DOHH2 (cell line): ENCODE measurements around the gene LRRFIP2.

Experiments used
- EZH2phosphoT487 ChIP-seq: fragments of 200-600 bp; sonication (generic); IDR thresholded peaks from 2 replicates; pipeline ENCODE4 v1.6.1; 2017; ENCODE audit warnings: borderline replicate concordance, mild to moderate bottlenecking, antibody characterized with exemption, low read length, moderate library complexity, mixed read lengths
- TF ChIP-seq, protein P1 (sequence below): fragments of 200-600 bp; sonication (generic); IDR thresholded peaks from one replicate; pipeline ENCODE4 v1.5.1; 2014; ENCODE audit warnings: antibody characterized with exemption, mild to moderate bottlenecking, low read depth, low read length; ENCODE audit not compliant: poor library complexity, severe bottlenecking

DNA sequence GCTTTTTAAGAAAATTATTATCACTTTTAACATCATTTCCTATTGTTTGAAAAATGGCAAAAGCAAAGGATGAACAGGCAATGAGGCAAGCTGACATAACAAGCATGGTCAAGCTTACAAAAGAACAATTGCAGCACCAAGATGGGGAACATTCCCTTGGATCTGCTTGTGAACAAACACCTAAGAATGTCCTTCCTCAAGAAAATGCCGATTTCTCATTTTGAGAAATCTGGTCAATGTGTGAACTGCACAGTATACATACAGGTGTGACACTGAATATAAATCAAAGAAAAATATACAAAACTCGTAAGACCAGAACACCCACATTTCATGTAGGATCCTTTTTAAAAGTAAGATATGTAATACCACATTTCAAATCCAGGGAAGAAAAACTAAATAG, 58.9 kb downstream of the LRRFIP2 start:
- TF ChIP-seq, protein P1, sequence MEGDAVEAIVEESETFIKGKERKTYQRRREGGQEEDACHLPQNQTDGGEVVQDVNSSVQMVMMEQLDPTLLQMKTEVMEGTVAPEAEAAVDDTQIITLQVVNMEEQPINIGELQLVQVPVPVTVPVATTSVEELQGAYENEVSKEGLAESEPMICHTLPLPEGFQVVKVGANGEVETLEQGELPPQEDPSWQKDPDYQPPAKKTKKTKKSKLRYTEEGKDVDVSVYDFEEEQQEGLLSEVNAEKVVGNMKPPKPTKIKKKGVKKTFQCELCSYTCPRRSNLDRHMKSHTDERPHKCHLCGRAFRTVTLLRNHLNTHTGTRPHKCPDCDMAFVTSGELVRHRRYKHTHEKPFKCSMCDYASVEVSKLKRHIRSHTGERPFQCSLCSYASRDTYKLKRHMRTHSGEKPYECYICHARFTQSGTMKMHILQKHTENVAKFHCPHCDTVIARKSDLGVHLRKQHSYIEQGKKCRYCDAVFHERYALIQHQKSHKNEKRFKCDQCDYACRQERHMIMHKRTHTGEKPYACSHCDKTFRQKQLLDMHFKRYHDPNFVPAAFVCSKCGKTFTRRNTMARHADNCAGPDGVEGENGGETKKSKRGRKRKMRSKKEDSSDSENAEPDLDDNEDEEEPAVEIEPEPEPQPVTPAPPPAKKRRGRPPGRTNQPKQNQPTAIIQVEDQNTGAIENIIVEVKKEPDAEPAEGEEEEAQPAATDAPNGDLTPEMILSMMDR: no peak
- TF ChIP-seq EZH2phosphoT487: no peak
